ENCODE data around the gene AMIGO2. TPM values are rescaled to one million over a fixed set of nuclear protein-coding genes. Genes with fewer than 3 reads are reported as not detected.

The AMIGO2 gene
- total and polyA plus RNA-seq, 9 of the 15 experiments (the other 6 are each of a cell fraction or from before 2014, with no cell fraction given): 2.0 to 8.3 (median 3.8) TPM

DNA sequence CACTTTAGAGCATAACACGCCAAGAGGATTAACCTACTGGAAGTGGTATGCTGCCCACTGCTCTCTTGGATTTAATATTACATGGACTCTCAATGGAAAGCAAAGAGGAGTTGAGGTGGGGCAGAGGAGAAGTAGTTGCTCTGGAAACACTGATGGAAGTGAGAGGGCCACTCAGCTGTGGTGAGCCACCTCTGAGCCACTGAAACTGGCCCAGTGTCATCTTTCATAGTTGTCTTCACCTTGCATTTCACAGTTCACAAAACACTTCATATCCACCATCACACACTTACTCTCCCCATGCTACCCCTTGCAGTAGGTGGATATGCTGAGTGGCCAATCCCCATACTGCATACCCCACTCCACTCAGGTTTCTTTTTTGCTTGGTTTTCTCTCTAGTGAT lies 12.6 kb downstream of the AMIGO2 start:
- WGBS (ENCODE audit: insufficient coverage, low coverage, missing lambda C conversion rate): 62% methylated on average over 1 of the region's 1 CpG
- CTCF ChIA-PET (ENCODE audit: low intra/inter-chr PET ratio): no interaction called here
- Histone ChIP-seq H3K79me2 (ENCODE audit: control insufficient read depth, insufficient read depth, low read length) (no peaks in the 10 kb centered on the region), H3K36me3 (ENCODE audit: control insufficient read depth, insufficient read depth, low read length) (no peaks in the 10 kb centered on the region), H3K4me3 (no peak overlapping the region), H3K27ac (ENCODE audit: extremely low read depth, low read depth, low read length) (no peak overlapping the region), H4K20me1 (replicated peaks; ENCODE audit: control insufficient read depth, insufficient read depth, low read length) (no peaks in the 10 kb centered on the region), H3K9me1 (ENCODE audit: control insufficient read depth, insufficient read depth, low read length) (no peaks in the 10 kb centered on the region), H3K9me3 (replicated peaks; ENCODE audit: control insufficient read depth, insufficient read depth, low read depth, low read length) (no peaks in the 10 kb centered on the region), H3K4me2 (ENCODE audit: insufficient read depth, low read length) (no peak overlapping the region), H3K9ac (ENCODE audit: insufficient read depth in 1 of 2, low read depth in 2 of 2, low read length in 2 of 2) (no peak overlapping the region), H2AFZ (ENCODE audit: low read depth, low read length) (no peak overlapping the region), H3K4me1 (replicated peaks in 1 of 2; ENCODE audit: control insufficient read depth in 2 of 2, insufficient read depth in 2 of 2, low read length in 2 of 2) (no peaks in the 10 kb centered on the region), H3K27me3 (ENCODE audit: control insufficient read depth in 2 of 2, insufficient read depth in 2 of 2, low read length in 2 of 2) (no peaks in the 10 kb centered on the region)
- POLR2A ChIA-PET: no interaction called here
- FAIRE-seq (no peak), ATAC-seq (no peak), DNase-seq (ENCODE audit: extremely low read depth in 1 of 4, low spot score in 3 of 4) (no peak)
- no TSS peak for BruUV-seq (replicated peaks)
- intact Hi-C loops (cut with micrococcal nuclease): no loop called here
- in situ Hi-C loops (cut with MboI): no loop called here
- TF ChIP-seq PTTG1 (tag; IDR thresholded peaks at IDR 0.05; ENCODE audit: low read depth): no peak
- TF ChIP-seq ZNF253 (CRISPR knock-in tag; conservative IDR thresholded peaks at IDR 0.05): no peak
- TF ChIP-seq RBM17 (IDR thresholded peaks at IDR 0.05; ENCODE audit: borderline replicate concordance, low read depth, low read length): no peak
- no peak for TF ChIP-seq U2AF2 (optimal IDR thresholded peaks at IDR 0.05; ENCODE audit: low read depth, low read length)
- TF ChIP-seq ZNF609 (CRISPR knock-in tag; IDR thresholded peaks at IDR 0.05; ENCODE audit: borderline replicate concordance): no peak
- no peak for TF ChIP-seq KAT2B (IDR thresholded peaks at IDR 0.05; ENCODE audit: low read depth, low read length)
- no peak for TF ChIP-seq HNRNPLL (IDR thresholded peaks at IDR 0.05; ENCODE audit: low read depth, low read length, poor library complexity, severe bottlenecking)
- TF ChIP-seq ZBTB1 (CRISPR knock-in tag; IDR thresholded peaks at IDR 0.05; ENCODE audit: borderline replicate concordance, low read depth): no peak
- no peak for TF ChIP-seq FUS (optimal IDR thresholded peaks at IDR 0.05; ENCODE audit: low read depth, low read length)
- TF ChIP-seq E2F1 (CRISPR knock-in tag; IDR thresholded peaks at IDR 0.05): no peak
- no peak for TF ChIP-seq ELF4 (CRISPR knock-in tag; IDR thresholded peaks at IDR 0.05)
- no peak for TF ChIP-seq FOXA3 (CRISPR knock-in tag; conservative IDR thresholded peaks at IDR 0.05 in 1 of 2, IDR thresholded peaks at IDR 0.05 in 1 of 2)
- TF ChIP-seq ZKSCAN8 (CRISPR knock-in tag; IDR thresholded peaks at IDR 0.05): no peak
